Measurements from ENCODE around the gene ZNF697. TPM values are rescaled to one million over a fixed set of nuclear protein-coding genes. Genes with fewer than 3 reads are reported as not detected.

The ZNF697 gene
- total RNA-seq, 3 donors from 2014 or later: 4.2 to 9.5 (median 7.0) TPM

- DNase-seq (ENCODE audit: low spot score in 2 of 2): no peak
- intact Hi-C loops (cut with DNase I; ENCODE audit: low total_unique reads): no loop called here
- TF ChIP-seq POLR2A (IDR thresholded peaks at IDR 0.05) (no peak), POLR2AphosphoS5 (IDR thresholded peaks at IDR 0.05) (no peak)
- TF ChIP-seq, protein P1, sequence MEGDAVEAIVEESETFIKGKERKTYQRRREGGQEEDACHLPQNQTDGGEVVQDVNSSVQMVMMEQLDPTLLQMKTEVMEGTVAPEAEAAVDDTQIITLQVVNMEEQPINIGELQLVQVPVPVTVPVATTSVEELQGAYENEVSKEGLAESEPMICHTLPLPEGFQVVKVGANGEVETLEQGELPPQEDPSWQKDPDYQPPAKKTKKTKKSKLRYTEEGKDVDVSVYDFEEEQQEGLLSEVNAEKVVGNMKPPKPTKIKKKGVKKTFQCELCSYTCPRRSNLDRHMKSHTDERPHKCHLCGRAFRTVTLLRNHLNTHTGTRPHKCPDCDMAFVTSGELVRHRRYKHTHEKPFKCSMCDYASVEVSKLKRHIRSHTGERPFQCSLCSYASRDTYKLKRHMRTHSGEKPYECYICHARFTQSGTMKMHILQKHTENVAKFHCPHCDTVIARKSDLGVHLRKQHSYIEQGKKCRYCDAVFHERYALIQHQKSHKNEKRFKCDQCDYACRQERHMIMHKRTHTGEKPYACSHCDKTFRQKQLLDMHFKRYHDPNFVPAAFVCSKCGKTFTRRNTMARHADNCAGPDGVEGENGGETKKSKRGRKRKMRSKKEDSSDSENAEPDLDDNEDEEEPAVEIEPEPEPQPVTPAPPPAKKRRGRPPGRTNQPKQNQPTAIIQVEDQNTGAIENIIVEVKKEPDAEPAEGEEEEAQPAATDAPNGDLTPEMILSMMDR (IDR thresholded peaks at IDR 0.05): peak in 1 of 3 donors; percentile 37
- Histone ChIP-seq H3K36me3 (no peaks in the 10 kb centered on the region), H3K4me1 (no peaks in the 10 kb centered on the region), H3K9me3 (no peaks in the 10 kb centered on the region), H3K4me3 (peak overlapping the region in 2 of 3 donors; percentile 39 to 58), H3K27ac (peak overlapping the region; percentile 80 to 82), H3K27me3 (no peaks in the 10 kb centered on the region)
Measured at GRCh38 chr1:119674835-119675289, 26.8 kb upstream of the ZNF697 start.

DNA sequence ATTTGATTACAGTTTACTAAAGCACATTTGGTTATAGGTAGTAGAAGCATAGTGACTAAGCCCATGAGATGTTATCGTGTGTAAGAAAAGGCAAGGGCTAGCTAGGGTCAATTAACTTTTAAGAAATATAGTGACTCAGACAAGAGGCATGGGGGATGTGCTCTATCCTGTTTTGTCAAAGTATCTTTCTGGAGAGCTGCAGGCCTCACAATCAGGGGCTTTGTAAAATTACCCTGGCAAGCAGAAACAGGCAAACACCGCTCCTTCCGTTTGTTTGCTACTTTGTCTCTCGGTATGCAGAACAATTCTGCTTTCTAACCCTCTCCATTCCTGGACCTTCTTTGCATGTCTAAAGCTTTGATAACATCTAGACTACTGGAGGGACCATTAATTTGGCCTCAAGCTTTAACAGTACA, 26.1 kb upstream of the ZNF697 start:
- Histone ChIP-seq H3K36me3 (no peaks in the 10 kb centered on the region), H3K4me3 (no peak overlapping the region), H3K9me3 (no peaks in the 10 kb centered on the region), H3K27ac (peak overlapping the region; percentile 80 to 82), H3K27me3 (no peaks in the 10 kb centered on the region), H3K4me1 (no peaks in the 10 kb centered on the region)
- TF ChIP-seq, protein P1 (IDR thresholded peaks at IDR 0.05): no peak
- TF ChIP-seq POLR2AphosphoS5 (IDR thresholded peaks at IDR 0.05) (no peak), POLR2A (IDR thresholded peaks at IDR 0.05) (no peak)
- intact Hi-C loops (cut with DNase I; ENCODE audit: low total_unique reads): no loop called here
- peak in 1 of 2 donors; percentile 37 for DNase-seq (ENCODE audit: low spot score in 2 of 2)

DNA sequence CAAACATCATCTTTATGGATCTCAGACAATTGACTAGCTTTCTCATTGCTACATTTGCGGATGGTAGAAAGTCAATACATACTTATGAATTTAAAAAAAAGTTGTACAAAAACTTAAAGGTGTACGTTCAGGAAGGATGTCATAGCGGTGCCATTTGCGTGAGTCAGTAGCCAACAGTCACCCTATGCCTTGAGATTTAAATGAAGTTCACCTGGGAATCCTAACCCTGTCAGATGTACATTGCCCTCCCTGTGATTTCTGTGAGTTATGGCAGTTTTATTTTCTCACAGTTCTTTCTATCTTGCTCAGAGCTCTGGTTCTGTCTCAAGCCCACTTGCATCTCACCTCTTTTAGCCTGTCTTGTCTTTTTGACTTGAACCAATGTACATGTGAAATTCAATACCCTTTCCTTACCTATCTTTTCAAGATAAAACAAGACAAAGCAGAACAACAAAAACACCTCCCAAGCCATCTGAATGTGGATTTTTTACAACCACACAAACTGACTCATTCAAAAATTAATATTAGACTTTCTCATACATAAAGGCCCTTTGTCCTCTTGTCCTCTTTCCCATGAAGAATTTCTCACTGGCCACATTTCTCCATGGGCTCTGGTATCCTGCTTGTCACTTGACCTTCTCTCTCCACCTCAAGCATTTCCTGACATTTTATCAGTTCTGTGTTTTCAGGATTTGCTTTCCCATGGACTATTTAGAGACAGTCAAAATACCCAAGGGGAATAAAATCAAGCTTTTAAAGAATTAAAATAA, 25.3 kb upstream of the ZNF697 start:
- intact Hi-C loops (cut with DNase I; ENCODE audit: low total_unique reads): no loop called here
- Histone ChIP-seq H3K27me3 (no peaks in the 10 kb centered on the region), H3K36me3 (no peaks in the 10 kb centered on the region), H3K4me1 (no peaks in the 10 kb centered on the region), H3K4me3 (no peak overlapping the region), H3K9me3 (no peaks in the 10 kb centered on the region), H3K27ac (peak overlapping the region; percentile 80 to 82)
- DNase-seq (ENCODE audit: low spot score in 2 of 2): no peak
- TF ChIP-seq POLR2A (IDR thresholded peaks at IDR 0.05) (no peak), POLR2AphosphoS5 (IDR thresholded peaks at IDR 0.05) (no peak)
- TF ChIP-seq, protein P1 (IDR thresholded peaks at IDR 0.05): no peak

- H3K27me3 ChIP-seq: no peaks in the 10 kb centered on the region
- intact Hi-C loops (cut with DNase I; ENCODE audit: low total_unique reads): no loop called here
- H3K27ac ChIP-seq: no peak overlapping the region
- DNase-seq (ENCODE audit: low spot score in 2 of 2): no peak
- H3K9me3 ChIP-seq: no peaks in the 10 kb centered on the region
- TF ChIP-seq POLR2A (IDR thresholded peaks at IDR 0.05) (no peak), POLR2AphosphoS5 (IDR thresholded peaks at IDR 0.05) (no peak)
- TF ChIP-seq, protein P1 (IDR thresholded peaks at IDR 0.05): no peak
- no peaks in the 10 kb centered on the region for H3K36me3 ChIP-seq
- H3K4me3 ChIP-seq: no peak overlapping the region
- no peaks in the 10 kb centered on the region for H3K4me1 ChIP-seq
Measured at GRCh38 chr1:119670898-119671297, 22.8 kb upstream of the ZNF697 start.

DNA sequence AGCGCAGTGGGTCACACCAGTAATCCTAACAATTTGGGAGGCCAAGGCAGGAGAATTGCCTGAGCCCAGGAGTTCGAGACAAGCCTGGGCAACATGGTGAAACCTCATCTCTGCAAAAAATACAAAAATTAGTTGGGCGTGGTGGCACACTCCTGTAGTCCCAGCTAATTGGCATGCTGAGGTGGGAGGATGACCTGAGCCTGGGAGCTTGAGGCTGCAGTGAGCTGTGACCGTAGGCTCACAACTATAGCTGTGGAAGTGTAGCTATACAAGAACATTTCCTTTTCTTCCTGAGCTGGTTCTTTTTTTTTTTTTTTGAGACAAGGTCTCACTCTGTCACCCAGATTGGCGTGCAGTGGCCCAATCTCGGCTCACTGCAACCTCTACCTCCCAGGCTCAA, 19.1 kb upstream of the ZNF697 start:
- DNase-seq (ENCODE audit: low spot score in 2 of 2): no peak
- no peak overlapping the region for H3K4me3 ChIP-seq
- intact Hi-C loops (cut with DNase I; ENCODE audit: low total_unique reads): no loop called here
- no peak overlapping the region for H3K27ac ChIP-seq
- no peaks in the 10 kb centered on the region for H3K27me3 ChIP-seq
- no peaks in the 10 kb centered on the region for H3K36me3 ChIP-seq
- no peaks in the 10 kb centered on the region for H3K9me3 ChIP-seq
- TF ChIP-seq POLR2A (IDR thresholded peaks at IDR 0.05): no peak
- TF ChIP-seq POLR2AphosphoS5 (IDR thresholded peaks at IDR 0.05): no peak
- TF ChIP-seq, protein P1 (IDR thresholded peaks at IDR 0.05): no peak
- H3K4me1 ChIP-seq: no peaks in the 10 kb centered on the region

Data from breast epithelium (tissue), 4 donors.